Smooth muscle cell of bladder (primary cell): ENCODE results near the gene ZDHHC6. TPM values are rescaled to one million over a fixed set of nuclear protein-coding genes. Genes with fewer than 3 reads are reported as not detected.

Experiments
- total RNA-seq: library from RNA; depleted of rRNA; stranded (reverse); fragments of >200 nt; gene quantifications from 2 replicates; pipeline ENCODE4 v1.2.3, GENCODE V29; 2014

ZDHHC6 gene
- total RNA-seq = 20.6 and 22.6 TPM in 2 replicates

GRCh38 chr10:112446855-112447619, at the start of gene ZDHHC6, which contains the start of gene VTI1A:
ZDHHC6 (minus strand) TSS chr10:112446914; CDS start chr10:112445436, 1,478 bp downstream.
VTI1A (plus strand) TSS chr10:112447215; CDS start chr10:112447374, 159 bp downstream.

Other genes with a start within 250 kb of the ZDHHC6 start
- gene TECTB, start 163.5 kb downstream of the ZDHHC6 start, total RNA-seq = 0.09 TPM in 1 of 2 replicates, not detected in the other
- 1.7 and 2.2 TPM in 2 replicates for gene ACSL5, start 72.8 kb downstream of the ZDHHC6 start, total RNA-seq
- 20.6 and 24.3 TPM in 2 replicates for gene VTI1A, start 301 bp upstream of the ZDHHC6 start, total RNA-seq